ENCODE data around the gene VNN1.
"Not testable (repeated sequence)": the region's sequence is repeated elsewhere in the genome, so short reads cannot be mapped to it uniquely, and the experiment has no call there.

The VNN1 gene

GRCh38 chr6:132684272-132684671, 29.6 kb downstream of the VNN1 start:
- Mint-ChIP-seq H3K36me3 (ENCODE audit: insufficient read depth) (no peaks in the 10 kb centered on the region), H3K27me3 (peaks cover 45% of the 10 kb centered on the region), H3K27ac (ENCODE audit: low read depth) (no peak overlapping the region), H3K9me3 (no peaks in the 10 kb centered on the region), H3K4me1 (no peaks in the 10 kb centered on the region), H3K4me3 (no peak overlapping the region)
- DNase-seq (ENCODE audit: low spot score in 2 of 2) (no peak), ATAC-seq (replicated peaks; ENCODE audit: extremely low read depth, poor library complexity, severe bottlenecking) (no peak)

- Mint-ChIP-seq H3K9me3 (no peaks in the 10 kb centered on the region), H3K36me3 (ENCODE audit: insufficient read depth) (no peaks in the 10 kb centered on the region), H3K27ac (ENCODE audit: low read depth) (no peak overlapping the region), H3K4me1 (no peaks in the 10 kb centered on the region), H3K27me3 (peaks cover 45% of the 10 kb centered on the region), H3K4me3 (no peak overlapping the region)
- DNase-seq (ENCODE audit: low spot score in 2 of 2) (no peak), ATAC-seq (replicated peaks; ENCODE audit: extremely low read depth, poor library complexity, severe bottlenecking) (no peak)
These were observed 30.3 kb downstream of the VNN1 start for GRCh38 chr6:132683543-132683942.

GRCh38 chr6:132679094-132679493, 34.8 kb downstream of the VNN1 start:
- H3K4me1 Mint-ChIP-seq; H3K27ac Mint-ChIP-seq (ENCODE audit: low read depth); H3K36me3 Mint-ChIP-seq (ENCODE audit: insufficient read depth); H3K4me3 Mint-ChIP-seq; ATAC-seq (replicated peaks; ENCODE audit: extremely low read depth, poor library complexity, severe bottlenecking); H3K9me3 Mint-ChIP-seq; DNase-seq (ENCODE audit: low spot score in 2 of 2): not testable (repeated sequence)
- H3K27me3 Mint-ChIP-seq, result peaks cover 25% of the 10 kb centered on the region

- H3K36me3 Mint-ChIP-seq (ENCODE audit: insufficient read depth), result no peaks in the 10 kb centered on the region
- no peak overlapping the region for H3K4me3 Mint-ChIP-seq
- H3K4me1 Mint-ChIP-seq, result no peaks in the 10 kb centered on the region
- no peak overlapping the region for H3K27ac Mint-ChIP-seq (ENCODE audit: low read depth)
- DNase-seq (ENCODE audit: low spot score in 2 of 2) (no peak), ATAC-seq (replicated peaks; ENCODE audit: extremely low read depth, poor library complexity, severe bottlenecking) (no peak)
- no peaks in the 10 kb centered on the region for H3K9me3 Mint-ChIP-seq
- peaks cover 18% of the 10 kb centered on the region for H3K27me3 Mint-ChIP-seq
These were observed 38.1 kb downstream of the VNN1 start for GRCh38 chr6:132675749-132676148.

- no peaks in the 10 kb centered on the region for H3K36me3 Mint-ChIP-seq (ENCODE audit: insufficient read depth)
- H3K9me3 Mint-ChIP-seq, result no peaks in the 10 kb centered on the region
- no peaks in the 10 kb centered on the region for H3K4me1 Mint-ChIP-seq
- no peak overlapping the region for H3K4me3 Mint-ChIP-seq
- ATAC-seq (replicated peaks; ENCODE audit: extremely low read depth, poor library complexity, severe bottlenecking) (no peak), DNase-seq (ENCODE audit: low spot score in 2 of 2) (no peak)
- no peak overlapping the region for H3K27ac Mint-ChIP-seq (ENCODE audit: low read depth)
- peaks cover 18% of the 10 kb centered on the region for H3K27me3 Mint-ChIP-seq
These were observed 38.9 kb downstream of the VNN1 start for GRCh38 chr6:132675002-132675401.

GRCh38 chr6:132673376-132674094, 40.3 kb downstream of the VNN1 start:
- ATAC-seq (replicated peaks; ENCODE audit: extremely low read depth, poor library complexity, severe bottlenecking) (no peak), DNase-seq (ENCODE audit: low spot score in 2 of 2) (no peak)
- Mint-ChIP-seq H3K27me3 (peaks cover 7% of the 10 kb centered on the region), H3K36me3 (ENCODE audit: insufficient read depth) (no peaks in the 10 kb centered on the region), H3K4me3 (no peak overlapping the region), H3K27ac (ENCODE audit: low read depth) (no peak overlapping the region), H3K9me3 (no peaks in the 10 kb centered on the region), H3K4me1 (peaks cover 4% of the 10 kb centered on the region)

- H3K9me3 Mint-ChIP-seq, result no peaks in the 10 kb centered on the region
- ATAC-seq (replicated peaks; ENCODE audit: extremely low read depth, poor library complexity, severe bottlenecking) (no peak), DNase-seq (ENCODE audit: low spot score in 2 of 2) (no peak)
- no peaks in the 10 kb centered on the region for H3K27me3 Mint-ChIP-seq
- H3K4me3 Mint-ChIP-seq, result no peak overlapping the region
- H3K36me3 Mint-ChIP-seq (ENCODE audit: insufficient read depth), result no peaks in the 10 kb centered on the region
- no peak overlapping the region for H3K27ac Mint-ChIP-seq (ENCODE audit: low read depth)
- H3K4me1 Mint-ChIP-seq, result peaks cover 4% of the 10 kb centered on the region
These were observed 42.6 kb downstream of the VNN1 start for GRCh38 chr6:132671295-132671694.

- Mint-ChIP-seq H3K27ac (ENCODE audit: low read depth) (no peak overlapping the region), H3K9me3 (no peaks in the 10 kb centered on the region), H3K4me1 (peaks cover 4% of the 10 kb centered on the region), H3K4me3 (no peak overlapping the region), H3K36me3 (ENCODE audit: insufficient read depth) (no peaks in the 10 kb centered on the region), H3K27me3 (no peaks in the 10 kb centered on the region)
- ATAC-seq (replicated peaks; ENCODE audit: extremely low read depth, poor library complexity, severe bottlenecking) (peak; percentile 28), DNase-seq (ENCODE audit: low spot score in 2 of 2) (no peak)
These were observed 44.1 kb downstream of the VNN1 start for GRCh38 chr6:132669690-132670291.

GRCh38 chr6:132666118-132666517, 47.7 kb downstream of the VNN1 start:
- no peak overlapping the region for H3K27ac Mint-ChIP-seq (ENCODE audit: low read depth)

GRCh38 chr6:132664309-132665034, 49.4 kb downstream of the VNN1 start:
- no peaks in the 10 kb centered on the region for H3K27me3 Mint-ChIP-seq
- no peak overlapping the region for H3K4me3 Mint-ChIP-seq
- H3K9me3 Mint-ChIP-seq, result no peaks in the 10 kb centered on the region
- H3K4me1 Mint-ChIP-seq, result no peaks in the 10 kb centered on the region
- H3K27ac Mint-ChIP-seq (ENCODE audit: low read depth), result no peak overlapping the region
- H3K36me3 Mint-ChIP-seq (ENCODE audit: insufficient read depth), result no peaks in the 10 kb centered on the region
- ATAC-seq (replicated peaks; ENCODE audit: extremely low read depth, poor library complexity, severe bottlenecking) (no peak), DNase-seq (ENCODE audit: low spot score in 2 of 2) (no peak)

More at GRCh38 chr6:132666118-132666517, 47.7 kb downstream of the VNN1 start:
- H3K27me3 Mint-ChIP-seq, result no peaks in the 10 kb centered on the region
- H3K4me3 Mint-ChIP-seq, result no peak overlapping the region
- H3K9me3 Mint-ChIP-seq, result no peaks in the 10 kb centered on the region
- H3K36me3 Mint-ChIP-seq (ENCODE audit: insufficient read depth), result no peaks in the 10 kb centered on the region
- peaks cover 4% of the 10 kb centered on the region for H3K4me1 Mint-ChIP-seq
- DNase-seq (ENCODE audit: low spot score in 2 of 2) (no peak), ATAC-seq (replicated peaks; ENCODE audit: extremely low read depth, poor library complexity, severe bottlenecking) (no peak)

GRCh38 chr6:132663661-132664060, 50.2 kb downstream of the VNN1 start:
- no peak overlapping the region for H3K4me3 Mint-ChIP-seq
- ATAC-seq (replicated peaks; ENCODE audit: extremely low read depth, poor library complexity, severe bottlenecking) (no peak), DNase-seq (ENCODE audit: low spot score in 2 of 2) (no peak)
- no peak overlapping the region for H3K27ac Mint-ChIP-seq (ENCODE audit: low read depth)
- no peaks in the 10 kb centered on the region for H3K4me1 Mint-ChIP-seq
- no peaks in the 10 kb centered on the region for H3K27me3 Mint-ChIP-seq
- no peaks in the 10 kb centered on the region for H3K9me3 Mint-ChIP-seq
- no peaks in the 10 kb centered on the region for H3K36me3 Mint-ChIP-seq (ENCODE audit: insufficient read depth)

- DNase-seq (ENCODE audit: low spot score in 2 of 2), result no peak
- H3K27ac Mint-ChIP-seq (ENCODE audit: low read depth), result no peak overlapping the region
- H3K4me3 Mint-ChIP-seq, result no peak overlapping the region
- no peaks in the 10 kb centered on the region for H3K36me3 Mint-ChIP-seq (ENCODE audit: insufficient read depth)
- no peaks in the 10 kb centered on the region for H3K27me3 Mint-ChIP-seq
- ATAC-seq (replicated peaks; ENCODE audit: extremely low read depth, poor library complexity, severe bottlenecking), result no peak
- no peaks in the 10 kb centered on the region for H3K9me3 Mint-ChIP-seq
- no peaks in the 10 kb centered on the region for H3K4me1 Mint-ChIP-seq
These were observed 51.9 kb downstream of the VNN1 start for GRCh38 chr6:132661906-132662305.

- no peaks in the 10 kb centered on the region for H3K36me3 Mint-ChIP-seq (ENCODE audit: insufficient read depth)
- no peaks in the 10 kb centered on the region for H3K9me3 Mint-ChIP-seq
- DNase-seq (ENCODE audit: low spot score in 2 of 2) (no peak), ATAC-seq (replicated peaks; ENCODE audit: extremely low read depth, poor library complexity, severe bottlenecking) (no peak)
- no peak within 1 kb of the TSS for H3K27ac Mint-ChIP-seq (ENCODE audit: low read depth)
- no peak within 1 kb of the TSS for H3K4me3 Mint-ChIP-seq
- H3K27me3 Mint-ChIP-seq, result no peaks in the 10 kb centered on the region
- H3K4me1 Mint-ChIP-seq, result no peaks in the 10 kb centered on the region
These were observed 54.8 kb downstream of the VNN1 start, which contains the start of gene TAAR1 for GRCh38 chr6:132659082-132659481. TSS of gene TAAR1 (minus strand) at chr6:132659182. CDS start at chr6:132646003, 13,179 bp downstream.
